Fibroblast of skin of abdomen (primary cell): ENCODE results near the gene CSAG2. TPM values are rescaled to one million over a fixed set of nuclear protein-coding genes. Genes with fewer than 3 reads are reported as not detected.
"Not testable (repeated sequence)": the region's sequence is repeated elsewhere in the genome, so short reads cannot be mapped to it uniquely, and the experiment has no call there.

Experiments
- DNase-seq: peaks from one replicate; pipeline ENCODE4 v3.0.0-alpha.2; 2013
- polyA plus RNA-seq, 2 experiments: library from polyadenylated mRNA; unstranded; fragments of 120-200 nt; gene quantifications; one replicate each; pipeline ENCODE4 v1.2.1, GENCODE V29; 2013; ENCODE audit not compliant: insufficient read length in 2 of 2

The CSAG2 gene, protein sequence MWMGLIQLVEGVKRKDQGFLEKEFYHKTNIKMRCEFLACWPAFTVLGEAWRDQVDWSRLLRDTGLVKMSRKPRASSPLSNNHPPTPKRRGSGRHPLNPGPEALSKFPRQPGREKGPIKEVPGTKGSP
- not detected for polyA plus RNA-seq (2013, experiment 1 of 2; ENCODE audit: insufficient read length)
- polyA plus RNA-seq (2013, experiment 2 of 2; ENCODE audit: insufficient read length), result not detected

DNA sequence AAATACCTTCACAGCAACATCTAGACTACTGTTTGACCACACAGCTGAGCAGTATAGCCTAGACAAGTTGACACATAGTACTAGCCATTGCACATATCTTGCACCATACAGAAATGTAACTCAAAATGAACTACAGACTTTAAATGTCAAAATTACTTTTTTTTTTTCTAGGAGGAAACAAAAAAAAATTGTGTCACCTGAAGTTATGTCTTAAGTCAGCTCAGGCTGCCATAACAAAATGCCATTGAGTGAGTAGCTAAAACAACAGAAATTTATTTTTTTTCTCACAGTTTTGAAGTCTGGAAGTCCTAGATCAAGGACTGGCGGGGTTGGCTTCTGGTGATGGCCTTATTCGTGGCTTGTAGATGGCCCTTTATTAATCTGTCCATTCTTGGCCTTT is at the start of gene CSAG2:
TSS of gene CSAG2 (minus strand) at position 101 of the 400 bp plus-strand sequence. CDS start 161 bp downstream, outside the sequence.
- not testable (repeated sequence) for DNase-seq

DNA sequence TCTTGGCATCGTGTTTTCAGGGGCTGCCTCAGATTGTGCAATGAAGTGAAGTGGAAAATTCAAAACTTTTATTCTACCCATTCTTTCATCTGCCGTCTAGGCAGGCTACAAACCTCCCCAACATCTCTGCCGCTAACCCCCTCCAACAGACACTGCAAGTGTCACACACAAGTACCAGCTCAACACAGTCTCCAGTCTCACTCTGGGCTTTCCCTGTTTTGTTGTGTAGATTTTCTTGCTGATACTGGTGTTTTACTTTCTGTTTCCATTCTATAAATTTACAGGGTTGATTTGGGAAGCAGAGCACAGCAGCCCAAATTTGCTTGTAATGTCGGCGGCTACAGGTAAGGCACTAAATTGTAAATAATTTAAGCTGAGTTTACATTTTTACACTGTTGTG is 45.8 kb upstream of the CSAG2 start:
- DNase-seq, result not testable (repeated sequence)

DNA sequence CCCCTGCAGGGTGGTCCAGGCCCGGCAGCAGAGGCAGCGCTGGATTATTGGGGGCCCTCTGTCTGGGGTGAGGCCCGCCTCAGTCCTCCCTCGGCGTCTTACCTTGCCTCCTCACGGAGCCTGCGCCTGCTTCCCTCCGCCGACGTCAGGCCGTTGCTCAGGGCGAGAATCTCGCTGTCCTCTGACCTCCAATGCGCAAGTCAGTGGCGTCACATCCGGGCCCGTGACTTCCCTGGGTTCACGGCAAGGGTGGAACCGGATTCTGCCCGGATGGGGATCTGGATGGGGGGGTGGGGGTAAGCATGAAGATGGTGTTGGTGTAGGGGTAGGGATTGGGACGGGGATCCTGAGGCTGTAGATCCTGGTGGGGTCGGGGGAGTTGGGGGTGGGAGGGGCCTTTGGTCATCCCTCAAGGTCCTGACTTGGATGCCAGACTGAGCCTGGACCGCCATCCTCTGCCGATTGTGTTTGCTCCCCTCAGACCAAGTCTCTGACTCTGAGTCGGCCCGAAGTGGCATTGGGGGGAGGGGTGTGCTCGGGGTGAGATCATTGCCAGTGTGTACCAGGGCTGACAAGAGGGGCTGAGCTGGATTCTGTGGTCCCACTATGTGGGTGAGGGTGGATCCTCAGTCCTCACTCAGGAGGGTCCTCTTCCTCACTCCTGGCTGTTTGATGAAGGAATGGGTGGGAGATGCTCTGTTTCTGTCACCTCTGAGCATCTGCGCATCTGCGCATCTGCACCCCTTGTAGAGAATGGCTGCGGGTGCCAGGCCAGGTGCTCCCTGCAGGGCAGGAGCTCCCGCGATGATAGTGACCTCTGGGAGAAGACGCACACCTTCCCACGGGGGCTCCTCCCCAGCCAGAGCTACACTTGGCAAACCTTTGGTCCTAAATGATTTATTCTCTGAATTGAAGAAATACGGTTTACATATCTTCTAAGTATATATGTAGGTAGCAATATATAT is 44.9 kb upstream of the CSAG2 start, which contains the start of gene MAGEA2:
TSS of gene MAGEA2 (minus strand) at position 157 of the 965 bp plus-strand sequence. CDS start 2,479 bp downstream, outside the sequence.
- not testable (repeated sequence) for DNase-seq

DNA sequence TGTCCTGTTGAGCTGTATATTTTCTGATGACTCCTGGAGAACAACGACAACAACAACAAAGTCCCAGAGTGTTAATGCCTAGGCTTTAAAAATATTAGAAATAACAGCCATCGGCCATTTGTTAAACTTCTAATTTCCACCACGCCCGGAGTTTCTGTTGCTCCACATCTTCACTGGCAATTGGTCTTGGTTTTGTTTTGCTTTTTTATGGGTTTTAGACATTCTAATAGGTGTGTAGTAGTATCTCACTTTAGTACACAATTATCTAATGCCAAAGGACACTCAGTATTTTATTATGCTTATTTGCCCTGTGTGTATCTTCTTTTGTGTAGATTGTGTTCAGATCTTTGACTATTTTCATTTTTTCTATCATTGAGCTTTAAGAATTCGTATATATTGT is 29.5 kb upstream of the CSAG2 start:
- DNase-seq, result no peak

DNA sequence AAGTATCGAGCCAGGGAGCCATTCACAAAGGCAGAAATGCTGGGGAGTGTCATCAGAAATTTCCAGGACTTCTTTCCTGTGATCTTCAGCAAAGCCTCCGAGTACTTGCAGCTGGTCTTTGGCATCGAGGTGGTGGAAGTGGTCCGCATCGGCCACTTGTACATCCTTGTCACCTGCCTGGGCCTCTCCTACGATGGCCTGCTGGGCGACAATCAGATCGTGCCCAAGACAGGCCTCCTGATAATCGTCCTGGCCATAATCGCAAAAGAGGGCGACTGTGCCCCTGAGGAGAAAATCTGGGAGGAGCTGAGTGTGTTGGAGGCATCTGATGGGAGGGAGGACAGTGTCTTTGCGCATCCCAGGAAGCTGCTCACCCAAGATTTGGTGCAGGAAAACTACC is 27.5 kb upstream of the CSAG2 start:
- DNase-seq, result not testable (repeated sequence)

DNA sequence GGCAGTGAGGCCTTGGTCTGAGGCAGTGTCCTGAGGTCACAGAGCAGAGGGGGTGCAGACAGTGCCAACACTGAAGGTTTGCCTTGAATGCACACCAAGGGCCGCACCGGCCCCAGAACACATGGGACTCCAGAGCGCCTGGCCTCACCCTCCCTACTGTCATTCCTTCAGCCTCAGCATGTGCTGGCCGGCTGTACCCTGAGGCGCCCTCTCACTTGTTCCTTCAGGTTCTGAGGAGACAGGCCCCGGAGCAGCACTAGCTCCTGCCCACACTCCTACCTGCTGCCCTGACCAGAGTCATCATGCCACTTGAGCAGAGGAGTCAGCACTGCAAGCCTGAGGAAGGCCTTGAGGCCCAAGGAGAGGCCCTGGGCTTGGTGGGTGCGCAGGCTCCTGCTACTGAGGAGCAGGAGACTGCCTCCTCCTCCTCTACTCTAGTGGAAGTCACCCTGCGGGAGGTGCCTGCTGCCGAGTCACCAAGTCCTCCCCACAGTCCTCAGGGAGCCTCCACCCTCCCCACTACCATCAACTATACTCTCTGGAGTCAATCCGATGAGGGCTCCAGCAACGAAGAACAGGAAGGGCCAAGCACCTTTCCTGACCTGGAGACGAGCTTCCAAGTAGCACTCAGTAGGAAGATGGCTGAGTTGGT is 26.9 kb upstream of the CSAG2 start:
- no peak for DNase-seq

DNA sequence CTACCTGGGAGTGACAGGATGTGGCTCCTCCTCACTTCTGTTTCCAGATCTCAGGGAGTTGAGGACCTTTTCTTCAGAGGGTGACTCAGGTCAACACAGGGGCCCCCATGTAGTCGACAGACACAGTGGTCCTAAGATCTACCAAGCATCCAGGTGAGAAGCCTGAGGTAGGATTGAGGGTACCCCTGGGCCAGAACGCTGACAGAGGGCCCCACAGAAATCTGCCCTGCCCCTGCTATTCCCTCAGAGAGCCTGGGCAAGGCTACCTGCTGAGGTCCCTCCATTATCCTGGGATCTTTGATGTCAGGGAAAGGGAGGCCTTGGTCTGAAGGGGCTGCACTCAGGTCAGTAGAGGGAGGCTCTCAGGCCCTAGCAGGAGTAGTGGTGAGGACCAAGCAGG is 26.0 kb upstream of the CSAG2 start:
- DNase-seq, result no peak

DNA sequence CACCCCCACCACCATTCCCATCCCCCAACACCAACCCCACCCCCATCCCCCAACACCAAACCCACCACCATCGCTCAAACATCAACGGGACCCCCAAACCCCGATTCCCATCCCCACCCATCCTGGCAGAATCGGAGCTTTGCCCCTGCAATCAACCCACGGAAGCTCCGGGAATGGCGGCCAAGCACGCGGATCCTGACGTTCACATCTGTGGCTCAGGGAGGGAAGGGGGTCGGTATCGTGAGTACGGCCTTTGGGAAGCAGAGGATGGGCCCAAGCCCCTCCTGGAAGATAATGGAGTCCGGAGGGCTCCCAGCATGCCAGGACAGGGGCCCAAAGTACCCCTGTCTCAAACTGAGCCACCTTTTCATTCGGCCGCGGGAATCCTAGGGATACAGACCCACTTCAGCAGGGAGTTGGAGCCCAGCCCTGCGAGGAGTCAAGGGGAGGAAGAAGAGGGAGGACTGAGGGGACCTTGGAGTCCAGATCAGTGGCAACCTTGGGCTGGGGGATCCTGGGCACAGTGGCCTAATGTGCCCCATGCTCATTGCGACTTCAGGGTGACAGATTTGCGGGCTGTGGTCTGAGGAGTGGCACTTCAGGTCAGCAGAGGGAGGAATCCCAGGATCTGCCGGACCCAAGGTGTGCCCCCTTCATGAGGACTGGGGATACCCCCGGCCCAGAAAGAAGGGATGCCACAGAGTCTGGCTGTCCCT is 25.2 kb upstream of the CSAG2 start:
- not testable (repeated sequence) for DNase-seq

DNA sequence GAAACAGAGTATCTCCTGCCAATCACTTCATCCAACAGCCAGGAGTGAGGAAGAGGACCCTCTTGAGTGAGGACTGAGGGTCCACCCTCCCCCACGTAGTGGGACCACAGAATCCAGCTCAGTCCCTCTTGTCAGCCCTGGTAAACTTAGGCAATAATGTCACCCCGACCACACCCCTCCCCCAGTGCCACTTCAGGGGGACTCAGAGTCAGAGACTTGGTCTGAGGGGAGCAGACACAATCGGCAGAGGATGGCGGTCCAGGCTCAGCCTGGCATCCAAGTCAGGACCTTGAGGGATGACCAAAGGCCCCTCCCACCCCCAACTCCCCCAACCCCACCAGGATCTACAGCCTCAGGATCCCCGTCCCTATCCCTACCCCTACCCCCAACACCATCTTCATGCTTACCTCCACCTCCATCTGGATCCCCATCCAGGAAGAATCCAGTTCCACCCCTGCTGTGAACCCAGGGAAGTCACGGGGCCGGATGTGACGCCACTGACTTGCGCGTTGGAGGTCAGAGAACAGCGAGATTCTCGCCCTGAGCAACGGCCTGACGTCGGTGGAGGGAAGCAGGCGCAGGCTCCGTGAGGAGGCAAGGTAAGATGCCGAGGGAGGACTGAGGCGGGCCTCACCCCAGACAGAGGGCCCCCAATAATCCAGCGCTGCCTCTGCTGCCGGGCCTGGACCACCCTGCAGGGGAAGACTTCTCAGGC is 24.3 kb upstream of the CSAG2 start, which contains the start of the genes CSAG1 and MAGEA12:
TSS of gene CSAG1 (minus strand) at position 461 of the 715 bp plus-strand sequence. CDS start 1,261 bp downstream, outside the sequence.
TSS of gene MAGEA12 (plus strand) at position 497 of the 715 bp plus-strand sequence. CDS start 2,405 bp downstream, outside the sequence.
- DNase-seq, result no peak

DNA sequence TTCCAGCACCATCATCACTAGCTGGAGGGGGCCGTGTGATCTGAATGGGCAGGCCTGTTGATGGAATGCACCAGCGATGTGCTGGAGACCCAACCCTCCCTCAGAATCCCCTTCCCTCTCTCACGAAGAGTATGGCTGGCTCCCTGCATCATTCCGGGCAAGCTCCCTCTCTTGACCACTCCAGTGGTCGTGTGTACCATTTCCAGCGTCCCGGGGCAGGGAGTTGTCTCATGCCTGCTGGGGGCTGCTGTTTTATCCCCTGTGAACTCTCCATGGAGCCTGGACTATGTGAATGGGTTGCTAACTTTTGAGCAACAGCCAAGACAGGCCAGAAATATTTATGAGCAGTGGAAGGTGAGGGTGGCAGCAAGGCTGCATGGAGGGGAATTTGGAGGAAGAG is 16.3 kb upstream of the CSAG2 start:
- DNase-seq, result no peak

DNA sequence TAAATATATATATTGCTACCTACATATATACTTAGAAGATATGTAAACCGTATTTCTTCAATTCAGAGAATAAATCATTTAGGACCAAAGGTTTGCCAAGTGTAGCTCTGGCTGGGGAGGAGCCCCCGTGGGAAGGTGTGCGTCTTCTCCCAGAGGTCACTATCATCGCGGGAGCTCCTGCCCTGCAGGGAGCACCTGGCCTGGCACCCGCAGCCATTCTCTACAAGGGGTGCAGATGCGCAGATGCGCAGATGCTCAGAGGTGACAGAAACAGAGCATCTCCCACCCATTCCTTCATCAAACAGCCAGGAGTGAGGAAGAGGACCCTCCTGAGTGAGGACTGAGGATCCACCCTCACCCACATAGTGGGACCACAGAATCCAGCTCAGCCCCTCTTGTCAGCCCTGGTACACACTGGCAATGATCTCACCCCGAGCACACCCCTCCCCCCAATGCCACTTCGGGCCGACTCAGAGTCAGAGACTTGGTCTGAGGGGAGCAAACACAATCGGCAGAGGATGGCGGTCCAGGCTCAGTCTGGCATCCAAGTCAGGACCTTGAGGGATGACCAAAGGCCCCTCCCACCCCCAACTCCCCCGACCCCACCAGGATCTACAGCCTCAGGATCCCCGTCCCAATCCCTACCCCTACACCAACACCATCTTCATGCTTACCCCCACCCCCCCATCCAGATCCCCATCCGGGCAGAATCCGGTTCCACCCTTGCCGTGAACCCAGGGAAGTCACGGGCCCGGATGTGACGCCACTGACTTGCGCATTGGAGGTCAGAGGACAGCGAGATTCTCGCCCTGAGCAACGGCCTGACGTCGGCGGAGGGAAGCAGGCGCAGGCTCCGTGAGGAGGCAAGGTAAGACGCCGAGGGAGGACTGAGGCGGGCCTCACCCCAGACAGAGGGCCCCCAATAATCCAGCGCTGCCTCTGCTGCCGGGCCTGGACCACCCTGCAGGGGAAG is 5.0 kb upstream of the CSAG2 start, which contains the start of gene MAGEA2B:
TSS of gene MAGEA2B (plus strand) at position 814 of the 973 bp plus-strand sequence. CDS start 2,479 bp downstream, outside the sequence.
- not testable (repeated sequence) for DNase-seq

DNA sequence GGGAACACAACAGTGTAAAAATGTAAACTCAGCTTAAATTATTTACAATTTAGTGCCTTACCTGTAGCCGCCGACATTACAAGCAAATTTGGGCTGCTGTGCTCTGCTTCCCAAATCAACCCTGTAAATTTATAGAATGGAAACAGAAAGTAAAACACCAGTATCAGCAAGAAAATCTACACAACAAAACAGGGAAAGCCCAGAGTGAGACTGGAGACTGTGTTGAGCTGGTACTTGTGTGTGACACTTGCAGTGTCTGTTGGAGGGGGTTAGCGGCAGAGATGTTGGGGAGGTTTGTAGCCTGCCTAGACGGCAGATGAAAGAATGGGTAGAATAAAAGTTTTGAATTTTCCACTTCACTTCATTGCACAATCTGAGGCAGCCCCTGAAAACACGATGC is 4.1 kb upstream of the CSAG2 start:
- not testable (repeated sequence) for DNase-seq

DNA sequence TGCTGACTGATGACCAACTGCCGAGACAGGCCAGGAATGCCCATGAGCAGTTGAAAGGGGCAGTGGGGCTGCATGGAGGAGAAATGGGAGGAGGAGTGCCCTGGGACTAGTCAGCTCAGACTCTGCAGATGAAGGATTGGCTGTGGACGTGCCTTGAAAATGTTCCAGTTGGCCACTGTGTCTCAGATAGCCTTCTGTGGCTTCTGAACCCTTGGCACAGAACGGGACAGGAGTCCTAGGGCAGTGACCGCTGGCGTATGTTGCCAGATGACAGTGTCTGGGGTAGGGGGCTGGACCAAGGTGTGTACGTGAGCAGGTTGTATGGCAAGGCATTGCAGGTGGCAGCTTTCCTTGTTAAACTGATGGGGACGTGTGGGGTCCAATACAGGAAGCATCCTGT is 2.6 kb downstream of the CSAG2 start:
- not testable (repeated sequence) for DNase-seq

DNA sequence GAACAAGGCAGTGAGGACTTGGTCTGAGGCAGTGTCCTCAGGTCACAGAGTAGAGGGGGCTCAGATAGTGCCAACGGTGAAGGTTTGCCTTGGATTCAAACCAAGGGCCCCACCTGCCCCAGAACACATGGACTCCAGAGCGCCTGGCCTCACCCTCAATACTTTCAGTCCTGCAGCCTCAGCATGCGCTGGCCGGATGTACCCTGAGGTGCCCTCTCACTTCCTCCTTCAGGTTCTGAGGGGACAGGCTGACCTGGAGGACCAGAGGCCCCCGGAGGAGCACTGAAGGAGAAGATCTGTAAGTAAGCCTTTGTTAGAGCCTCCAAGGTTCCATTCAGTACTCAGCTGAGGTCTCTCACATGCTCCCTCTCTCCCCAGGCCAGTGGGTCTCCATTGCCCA is 8.7 kb downstream of the CSAG2 start:
- DNase-seq, result not testable (repeated sequence)

DNA sequence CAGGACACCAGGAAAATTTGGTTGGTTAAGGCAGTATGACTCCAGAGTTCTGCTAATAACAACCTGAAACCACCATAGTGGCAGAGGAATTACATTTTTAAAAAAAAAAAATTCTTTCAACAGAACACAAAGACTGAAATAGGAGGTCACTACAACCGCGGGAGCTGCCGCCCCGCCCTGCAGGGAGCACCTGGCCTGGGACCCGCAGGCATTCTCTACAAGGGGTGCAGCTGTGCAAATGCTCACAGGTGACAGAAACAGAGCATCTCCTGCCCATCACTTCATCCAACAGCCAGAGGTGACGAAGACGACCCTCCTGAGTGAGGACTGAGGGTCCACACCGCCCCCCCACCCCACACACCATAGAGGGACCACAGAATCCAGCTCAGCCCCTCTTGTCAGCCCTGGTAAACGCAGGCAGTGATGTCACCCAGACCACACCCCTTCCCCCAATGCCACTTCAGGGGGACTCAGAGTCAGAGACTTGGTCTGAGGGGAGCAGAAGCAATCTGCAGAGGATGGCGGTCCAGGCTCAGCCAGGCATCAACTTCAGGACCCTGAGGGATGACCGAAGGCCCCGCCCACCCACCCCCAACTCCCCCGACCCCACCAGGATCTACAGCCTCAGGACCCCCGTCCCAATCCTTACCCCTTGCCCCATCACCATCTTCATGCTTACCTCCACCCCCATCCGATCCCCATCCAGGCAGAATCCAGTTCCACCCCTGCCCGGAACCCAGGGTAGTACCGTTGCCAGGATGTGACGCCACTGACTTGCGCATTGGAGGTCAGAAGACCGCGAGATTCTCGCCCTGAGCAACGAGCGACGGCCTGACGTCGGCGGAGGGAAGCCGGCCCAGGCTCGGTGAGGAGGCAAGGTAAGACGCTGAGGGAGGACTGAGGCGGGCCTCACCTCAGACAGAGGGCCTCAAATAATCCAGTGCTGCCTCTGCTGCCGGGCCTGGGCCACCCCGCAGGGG is 10.8 kb downstream of the CSAG2 start, which contains the start of gene MAGEA3:
TSS of gene MAGEA3 (plus strand) at position 843 of the 980 bp plus-strand sequence. CDS start 2,039 bp downstream, outside the sequence.
- not testable (repeated sequence) for DNase-seq

DNA sequence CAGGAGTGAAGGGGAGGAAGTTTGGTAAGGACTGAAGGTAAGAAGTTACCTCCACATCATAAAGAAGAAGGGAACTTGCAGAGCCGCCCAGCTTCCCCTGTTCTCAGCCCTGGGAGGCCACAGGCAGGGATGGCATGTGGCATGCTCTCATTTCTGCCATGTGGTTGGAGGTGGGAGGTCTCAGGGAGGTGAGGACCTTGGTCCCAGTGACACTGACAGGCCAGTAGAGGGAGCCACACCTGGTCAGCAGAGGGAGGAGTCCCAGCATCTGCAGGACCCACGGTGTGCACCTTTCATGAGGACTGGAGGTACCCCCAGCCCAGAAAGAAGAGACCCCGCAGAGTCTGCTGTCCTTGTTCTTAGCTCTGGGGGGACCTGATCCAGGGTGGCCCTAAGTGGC is 28.1 kb downstream of the CSAG2 start:
- DNase-seq, result not testable (repeated sequence)

DNA sequence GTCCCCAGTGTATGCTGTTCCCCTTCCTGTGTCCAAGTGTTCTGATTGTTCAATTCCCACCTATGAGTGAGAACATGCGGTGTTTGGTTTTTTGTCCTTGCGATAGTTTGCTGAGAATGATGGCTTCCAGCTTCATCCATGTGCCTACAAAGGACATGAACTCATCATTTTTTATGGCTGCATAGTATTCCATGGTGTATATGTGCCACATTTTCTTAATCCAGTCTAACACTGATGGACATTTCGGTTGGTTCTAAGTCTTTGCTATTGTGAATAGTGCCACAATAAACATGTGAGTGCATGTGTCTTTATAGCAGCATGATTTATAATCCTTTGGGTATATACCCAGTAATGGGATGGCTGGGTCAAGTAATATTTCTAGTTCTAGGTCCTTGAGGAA is 34.4 kb downstream of the CSAG2 start:
- DNase-seq, result not testable (repeated sequence)

DNA sequence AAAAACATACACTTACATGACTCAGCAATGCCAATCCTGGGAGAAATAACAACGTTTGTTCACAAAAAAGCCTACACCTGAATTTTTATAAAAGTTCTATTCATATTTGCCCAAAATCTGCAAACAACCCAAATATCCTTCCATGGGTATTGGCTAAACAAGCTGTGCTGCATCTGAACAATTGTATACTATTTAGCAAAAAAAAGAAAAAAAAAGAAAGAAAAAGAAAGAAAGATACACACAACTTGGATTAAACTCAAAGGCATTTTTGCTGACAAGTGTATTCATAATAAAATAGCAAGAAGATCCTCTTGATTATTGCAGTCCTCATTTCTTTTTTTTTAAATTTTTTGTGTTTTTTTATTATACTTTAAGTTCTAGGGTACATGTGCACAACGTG is 34.9 kb downstream of the CSAG2 start:
- no peak for DNase-seq
